ENCODE measurements around the gene JAZF1.

The JAZF1 gene

GRCh38 chr7:28191184-28191583 lies 10.6 kb upstream of the JAZF1 start:
- DNase-seq (ENCODE audit: low read depth): no peak

DNA sequence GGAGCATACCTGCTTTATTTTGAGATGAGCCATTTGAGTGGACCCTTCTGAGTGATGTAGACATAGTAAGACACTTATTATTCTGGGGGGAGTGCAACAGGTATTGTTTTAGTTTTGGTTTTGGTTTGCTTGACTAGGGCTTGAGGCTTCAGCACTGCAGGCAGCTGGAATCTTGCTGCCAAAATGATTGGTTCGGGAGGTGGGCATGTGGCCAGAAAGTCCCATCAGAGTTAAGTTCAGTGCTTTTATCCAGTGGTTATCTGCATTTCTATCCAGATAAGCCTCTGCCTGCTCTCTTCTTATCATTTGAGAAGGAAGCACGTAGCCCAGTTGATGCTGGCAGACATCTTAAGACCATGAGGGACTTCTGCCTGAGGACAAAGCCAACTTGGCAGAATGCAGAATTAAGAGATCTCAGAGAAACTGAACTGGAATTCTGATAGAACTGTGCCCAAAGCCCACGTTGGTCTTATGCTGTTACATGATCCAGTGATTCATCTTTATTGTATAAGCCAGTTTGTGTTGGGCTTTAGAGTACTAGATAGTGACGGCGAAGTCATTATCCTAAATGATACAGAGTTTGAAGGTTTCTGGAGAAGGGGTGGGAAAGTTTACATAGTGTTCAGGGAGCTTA lies 9.6 kb upstream of the JAZF1 start:
- DNase-seq (ENCODE audit: low read depth): no peak

GRCh38 chr7:28187012-28187411 lies 6.4 kb upstream of the JAZF1 start:
- DNase-seq (ENCODE audit: low read depth): no peak

DNA sequence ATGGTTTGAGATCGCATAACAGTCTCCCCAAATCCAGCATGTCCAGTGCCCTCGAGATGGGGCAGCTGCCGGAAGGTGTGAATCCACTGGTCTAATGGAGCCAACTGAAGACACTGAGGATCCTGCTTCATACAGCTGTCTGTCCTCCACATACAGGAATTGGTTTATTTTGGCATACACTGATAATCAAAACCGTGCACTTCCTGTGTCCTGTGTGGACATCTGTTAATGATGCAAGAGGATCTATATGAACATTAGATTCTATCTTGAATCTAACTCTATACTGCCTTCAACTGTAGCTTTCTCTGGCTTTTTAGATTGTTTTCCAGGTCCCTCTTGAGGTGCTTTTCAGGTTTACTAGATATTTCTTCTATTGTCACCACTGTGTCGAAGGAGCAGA lies 3.0 kb upstream of the JAZF1 start:
- DNase-seq (ENCODE audit: low read depth): no peak

GRCh38 chr7:28182071-28182471 lies 1.5 kb upstream of the JAZF1 start:
- DNase-seq (ENCODE audit: low read depth): no peak

- no peak for DNase-seq (ENCODE audit: low read depth)
Measured at GRCh38 chr7:28181416-28181815, 821 bp upstream of the JAZF1 start.

GRCh38 chr7:28180031-28180363 lies 598 bp downstream of the JAZF1 start:
- no peak for DNase-seq (ENCODE audit: low read depth)

GRCh38 chr7:28179120-28180030 lies 1.2 kb downstream of the JAZF1 start:
- no peak for DNase-seq (ENCODE audit: low read depth)

- DNase-seq (ENCODE audit: low read depth): no peak
Measured at GRCh38 chr7:28178599-28178998, 2.0 kb downstream of the JAZF1 start.

GRCh38 chr7:28177836-28178235 lies 2.8 kb downstream of the JAZF1 start:
- DNase-seq (ENCODE audit: low read depth): no peak

- no peak for DNase-seq (ENCODE audit: low read depth)
Measured at GRCh38 chr7:28176645-28177044, 4.0 kb downstream of the JAZF1 start.

DNA sequence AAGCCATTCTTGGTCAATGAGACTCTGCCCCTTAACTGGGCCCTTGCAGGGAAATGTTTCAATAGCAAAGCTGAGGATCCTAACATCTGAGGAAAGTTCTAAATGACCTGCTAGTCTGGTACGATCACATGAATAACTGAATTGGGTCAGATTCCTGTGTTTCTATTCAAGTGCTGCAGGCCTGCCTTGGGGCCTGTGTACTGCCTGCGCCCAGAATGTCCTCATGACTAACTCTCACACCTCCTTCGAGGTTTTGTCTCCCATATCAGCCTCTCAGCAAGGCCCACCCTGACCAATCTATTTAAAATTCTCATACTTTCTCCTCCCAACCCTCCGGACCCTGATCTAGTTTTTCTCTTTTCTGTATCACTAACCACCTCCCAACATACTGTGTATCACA lies 4.4 kb downstream of the JAZF1 start:
- DNase-seq (ENCODE audit: low read depth): no peak

DNA sequence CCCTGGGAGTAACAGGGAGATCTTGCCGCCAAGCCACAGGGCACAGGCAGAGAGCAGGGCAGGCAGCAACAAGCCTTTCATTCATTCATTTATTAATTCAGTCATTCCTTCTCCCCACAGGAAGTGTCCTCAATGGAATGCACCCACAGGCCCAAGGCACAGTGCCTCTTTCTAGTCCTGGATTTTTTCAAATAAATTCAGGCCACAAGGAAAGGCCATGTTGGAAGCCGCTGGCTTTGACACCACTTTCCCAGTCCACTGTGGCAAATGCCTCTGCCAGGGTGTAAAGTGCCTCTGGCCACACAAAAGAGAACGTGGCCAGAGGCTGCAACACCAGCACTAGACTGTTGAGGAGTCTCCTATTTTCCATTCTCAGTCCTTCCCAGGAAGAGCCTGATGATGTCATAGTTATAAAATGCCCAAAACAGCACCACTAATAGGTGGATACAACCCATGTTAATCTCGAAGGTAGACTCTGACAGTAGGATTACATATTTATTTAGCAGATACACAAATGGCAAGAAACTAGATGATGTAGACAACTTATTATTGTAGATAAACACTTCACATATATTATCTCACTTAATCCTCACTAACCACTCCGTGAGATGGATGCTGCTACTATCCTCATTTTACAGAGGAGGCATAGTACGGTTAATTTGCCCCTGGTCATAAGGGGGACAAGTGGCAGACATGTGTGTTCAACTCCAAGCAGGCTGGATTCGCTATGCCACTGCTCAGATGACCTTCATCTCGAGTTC lies 5.5 kb downstream of the JAZF1 start:
- DNase-seq (ENCODE audit: low read depth): no peak

GRCh38 chr7:28174442-28174841 lies 6.2 kb downstream of the JAZF1 start:
- no peak for DNase-seq (ENCODE audit: low read depth)

DNA sequence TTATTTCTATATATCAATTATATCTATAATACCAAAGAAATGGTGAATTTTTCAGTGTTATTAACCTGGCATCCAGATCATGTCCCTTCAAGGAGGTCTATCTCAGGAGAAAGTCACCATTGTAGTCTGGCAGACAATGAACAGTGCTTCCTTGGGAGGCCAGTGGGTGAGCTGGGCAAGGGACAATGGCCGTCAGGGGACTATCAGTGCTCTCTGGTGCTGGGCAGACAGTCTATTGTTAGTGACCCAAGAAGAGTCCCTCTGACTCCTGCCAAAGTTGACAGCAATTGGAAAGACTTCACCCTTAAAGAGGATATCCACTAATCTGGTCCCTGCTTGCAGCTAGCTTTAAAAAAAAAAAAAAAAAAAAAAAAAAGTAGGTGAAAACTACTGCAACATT lies 7.1 kb downstream of the JAZF1 start:
- DNase-seq (ENCODE audit: low read depth): no peak

DNA sequence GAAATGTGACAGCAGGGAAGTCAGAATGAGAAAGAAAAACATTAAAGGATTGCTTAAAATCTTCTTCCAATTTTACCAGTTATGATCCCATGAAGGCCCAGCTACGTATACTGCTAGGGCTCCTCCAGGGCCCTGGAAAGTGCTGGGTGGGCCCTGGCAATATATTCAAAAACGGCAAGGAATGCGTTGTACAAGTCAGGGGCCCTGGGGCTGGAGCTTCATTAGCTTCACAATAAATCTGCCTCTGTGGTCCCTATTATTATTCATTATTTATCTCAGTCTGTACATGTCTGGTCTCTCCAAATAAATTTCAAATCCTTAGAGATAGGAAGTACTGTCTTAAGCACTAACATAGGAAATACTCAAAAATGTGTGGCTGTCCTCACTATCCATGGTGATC lies 7.6 kb downstream of the JAZF1 start:
- DNase-seq (ENCODE audit: low read depth): no peak

DNA sequence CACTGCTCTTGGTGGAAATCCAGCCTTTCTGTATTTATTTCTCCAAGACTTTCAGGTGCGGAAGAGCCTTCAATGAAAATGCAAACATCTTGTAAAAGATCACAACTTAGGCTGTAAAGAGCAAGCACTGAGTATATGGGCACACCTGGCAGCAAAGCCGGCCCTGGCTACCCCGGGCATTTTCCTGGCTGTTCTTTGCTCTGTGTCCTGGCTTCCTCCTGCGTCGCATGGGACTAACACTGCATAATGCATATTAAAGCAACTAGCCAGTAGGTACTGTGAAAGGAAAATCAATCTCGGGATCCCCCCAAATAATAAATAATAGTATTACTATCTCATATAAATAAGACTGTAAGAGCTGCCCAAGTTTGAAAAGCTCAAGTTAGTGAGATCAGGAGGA lies 9.9 kb downstream of the JAZF1 start:
- no peak for DNase-seq (ENCODE audit: low read depth)

DNA sequence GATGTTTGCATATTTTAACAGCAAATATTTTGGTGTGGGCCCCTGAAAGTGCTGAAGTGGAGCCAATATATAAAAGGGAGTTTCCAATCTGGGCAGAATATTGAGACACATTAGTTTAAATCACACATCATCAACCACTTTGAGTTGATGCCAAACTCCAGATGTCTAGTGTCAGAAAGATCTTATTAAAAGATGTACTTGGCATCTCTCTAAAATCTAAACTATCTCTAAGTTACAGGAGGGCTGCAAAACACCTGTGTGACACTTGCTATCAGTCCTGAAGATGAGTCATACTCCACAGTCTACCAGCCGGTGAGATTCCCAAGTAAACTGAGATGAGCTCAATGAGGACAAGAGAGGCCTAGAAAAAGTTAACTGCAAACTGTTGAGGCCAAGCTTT lies 11.4 kb downstream of the JAZF1 start:
- DNase-seq (ENCODE audit: low read depth): no peak

DNA sequence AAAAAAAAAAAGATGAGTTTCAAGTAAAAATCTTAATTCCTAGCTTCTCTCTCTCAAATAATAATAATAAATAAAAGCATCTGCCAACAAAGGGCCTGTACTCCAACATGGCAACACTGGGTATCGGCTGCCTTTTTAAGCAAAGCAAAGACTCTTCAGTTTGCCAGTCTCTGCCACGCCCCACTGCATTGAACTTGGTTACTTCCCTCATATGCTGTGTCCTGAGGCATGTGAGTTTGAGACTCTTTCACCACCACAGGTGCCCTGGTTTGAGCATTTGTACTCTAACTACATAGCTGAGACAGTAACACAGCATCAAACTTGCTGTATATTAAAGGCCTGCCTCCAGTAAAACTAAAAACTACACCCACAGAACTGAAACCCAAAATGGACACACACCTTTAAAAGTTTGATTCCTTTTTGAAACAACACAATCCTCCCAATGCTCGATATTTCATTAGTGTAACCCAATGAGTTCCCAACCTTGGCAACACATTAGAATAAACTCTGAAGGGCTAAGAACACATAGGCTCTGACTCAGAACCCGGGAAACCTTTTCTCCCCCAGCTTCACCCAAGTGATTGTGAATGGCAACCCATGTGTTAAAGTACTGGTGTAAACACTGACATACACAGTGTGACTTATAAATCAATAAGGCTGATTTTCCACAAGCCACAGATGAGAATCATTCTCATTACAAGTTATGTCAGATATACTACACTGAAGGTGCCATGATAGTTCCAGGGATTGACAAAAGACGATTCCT lies 12.0 kb downstream of the JAZF1 start:
- no peak for DNase-seq (ENCODE audit: low read depth)

DNA sequence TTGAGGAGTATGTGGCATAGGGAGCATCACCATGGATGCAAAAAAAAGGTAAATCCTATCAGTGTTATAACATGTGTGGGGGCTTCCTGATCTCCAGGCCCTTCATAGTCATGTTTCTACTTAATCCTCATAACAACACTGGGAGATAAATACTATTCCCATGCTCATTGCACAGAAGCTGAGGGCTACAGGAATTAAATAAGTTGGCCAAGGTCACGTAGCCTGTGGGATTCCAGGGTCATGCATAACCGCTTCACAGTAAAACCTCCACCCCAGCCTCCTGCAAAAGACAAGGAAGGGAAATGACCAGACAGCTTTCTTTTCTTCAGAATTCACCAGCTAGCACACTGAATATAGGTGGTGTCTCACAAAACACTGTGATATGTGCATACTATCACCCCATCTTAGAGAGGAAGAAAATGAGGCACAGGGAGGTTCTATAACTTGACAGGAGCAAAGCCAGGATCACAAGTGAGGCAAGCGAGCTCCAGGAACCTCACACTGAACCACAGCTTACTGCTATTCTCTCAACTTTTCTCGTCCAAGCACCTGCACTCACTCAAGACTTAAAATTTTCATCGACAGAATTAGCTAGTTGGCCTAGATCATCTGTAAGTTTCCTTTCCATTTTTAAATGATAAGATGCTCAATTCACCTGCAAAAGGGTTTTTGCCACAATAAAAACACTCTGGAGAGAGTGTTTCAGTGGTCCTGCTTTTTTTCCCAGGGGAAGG lies 13.4 kb downstream of the JAZF1 start:
- no peak for DNase-seq (ENCODE audit: low read depth)

All from GM04503 (cell line).